Gastrocnemius medialis (tissue), 4 donors: ENCODE measurements around the gene RAD51B.

ENCODE experiments used
- POLR2A ChIP-seq, 2 donors: fragments of 450-650 bp; IDR thresholded peaks; one replicate each; pipeline ENCODE4 v1.6.1; 2017; ENCODE audit warnings: antibody characterized with exemption in 2 of 2, mild to moderate bottlenecking in 2 of 2, moderate library complexity in 2 of 2
- TF ChIP-seq, protein P1 (sequence below), 5 experiments: fragments of 450-650 bp in 3 of 5; fragments of 200-600 bp in 2 of 5; sonication (generic) in 2 of 5; IDR thresholded peaks in 4 of 5; conservative IDR thresholded peaks in 1 of 5; 1 replicate in 4 of 5; 2 replicates in 1 of 5; pipeline ENCODE4 v1.5.1; 2016 to 2019; ENCODE audit warnings: antibody characterized with exemption in 5 of 5, mild to moderate bottlenecking in 3 of 5, moderate library complexity in 3 of 5

DNA sequence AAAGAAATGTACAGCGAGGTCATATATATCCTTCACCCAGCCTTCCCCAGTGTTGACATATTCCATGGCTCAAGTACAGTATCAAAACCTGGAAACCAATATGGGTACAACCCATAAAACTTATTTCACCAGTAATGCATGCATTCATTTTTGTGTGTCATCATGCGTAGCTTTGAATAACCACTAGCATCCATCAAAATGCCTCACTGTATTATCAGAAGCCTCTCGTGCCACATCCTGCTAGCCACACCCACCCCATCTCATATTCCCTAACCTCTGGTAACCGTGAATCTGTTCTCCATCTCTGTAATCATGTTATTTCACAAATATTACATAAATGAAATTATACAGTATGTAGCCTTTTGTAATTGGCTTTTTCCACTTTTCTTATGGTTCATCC is 314.3 kb downstream of the RAD51B start:
- TF ChIP-seq POLR2A (IDR thresholded peaks at IDR 0.05): no peak
- TF ChIP-seq, protein P1, sequence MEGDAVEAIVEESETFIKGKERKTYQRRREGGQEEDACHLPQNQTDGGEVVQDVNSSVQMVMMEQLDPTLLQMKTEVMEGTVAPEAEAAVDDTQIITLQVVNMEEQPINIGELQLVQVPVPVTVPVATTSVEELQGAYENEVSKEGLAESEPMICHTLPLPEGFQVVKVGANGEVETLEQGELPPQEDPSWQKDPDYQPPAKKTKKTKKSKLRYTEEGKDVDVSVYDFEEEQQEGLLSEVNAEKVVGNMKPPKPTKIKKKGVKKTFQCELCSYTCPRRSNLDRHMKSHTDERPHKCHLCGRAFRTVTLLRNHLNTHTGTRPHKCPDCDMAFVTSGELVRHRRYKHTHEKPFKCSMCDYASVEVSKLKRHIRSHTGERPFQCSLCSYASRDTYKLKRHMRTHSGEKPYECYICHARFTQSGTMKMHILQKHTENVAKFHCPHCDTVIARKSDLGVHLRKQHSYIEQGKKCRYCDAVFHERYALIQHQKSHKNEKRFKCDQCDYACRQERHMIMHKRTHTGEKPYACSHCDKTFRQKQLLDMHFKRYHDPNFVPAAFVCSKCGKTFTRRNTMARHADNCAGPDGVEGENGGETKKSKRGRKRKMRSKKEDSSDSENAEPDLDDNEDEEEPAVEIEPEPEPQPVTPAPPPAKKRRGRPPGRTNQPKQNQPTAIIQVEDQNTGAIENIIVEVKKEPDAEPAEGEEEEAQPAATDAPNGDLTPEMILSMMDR (IDR thresholded peaks at IDR 0.05 in 4 of 5, conservative IDR thresholded peaks at IDR 0.05 in 1 of 5): no peak
